Loucy (cell line): ENCODE measurements around the gene ST14.

ENCODE experiments used
- H2AFZ ChIP-seq: fragments of 200-600 bp; sonication (generic); 2 replicates; pipeline ENCODE4 v1.6.0; 2016; ENCODE audit warnings: antibody characterized with exemption, mild to moderate bottlenecking, low read length, moderate library complexity
- H3F3A ChIP-seq: fragments of 200-600 bp; 2 replicates; pipeline ENCODE4 v1.6.0; 2016; ENCODE audit warnings: antibody characterized with exemption, low read depth, mild to moderate bottlenecking
- H3K27me3 ChIP-seq: fragments of 200-600 bp; sonication (generic); 2 replicates; pipeline ENCODE4 v1.6.1; 2014; ENCODE audit warnings: low read length, mild to moderate bottlenecking; ENCODE audit not compliant: insufficient read depth, poor library complexity, severe bottlenecking
- H3K36me3 ChIP-seq: fragments of 200-600 bp; sonication (generic); 2 replicates; pipeline ENCODE4 v1.6.1; 2016; ENCODE audit warnings: low read length; ENCODE audit not compliant: insufficient read depth
- H3K4me1 ChIP-seq: fragments of 200-600 bp; sonication (generic); 2 replicates; pipeline ENCODE4 v1.5.1; 2014; ENCODE audit warnings: low read length, mild to moderate bottlenecking; ENCODE audit not compliant: insufficient read depth, poor library complexity, severe bottlenecking
- H3K4me2 ChIP-seq: fragments of 200-600 bp; sonication (generic); 2 replicates; pipeline ENCODE4 v1.6.0; 2014; ENCODE audit warnings: antibody characterized with exemption, low read length, low read depth, mild to moderate bottlenecking; ENCODE audit not compliant: poor library complexity, severe bottlenecking
- H3K4me3 ChIP-seq: fragments of 200-600 bp; sonication (generic); 2 replicates; pipeline ENCODE4 v1.5.1; 2014; ENCODE audit warnings: low read length, mild to moderate bottlenecking, mixed read lengths; ENCODE audit not compliant: poor library complexity, severe bottlenecking
- H3K79me2 ChIP-seq: fragments of 200-600 bp; sonication (generic); 2 replicates; pipeline ENCODE4 v1.6.1; 2014; ENCODE audit warnings: low read length; ENCODE audit not compliant: insufficient read depth
- H3K9ac ChIP-seq: fragments of 200-600 bp; sonication (generic); 2 replicates; pipeline ENCODE4 v1.6.0; 2014; ENCODE audit warnings: mild to moderate bottlenecking, low read depth, low read length, moderate library complexity; ENCODE audit not compliant: poor library complexity, severe bottlenecking
- H3K9me2 ChIP-seq: fragments of 200-600 bp; sonication (generic); replicated peaks from 2 replicates; pipeline ENCODE4 v1.6.1; 2016; ENCODE audit warnings: low read depth, low read length, mixed read lengths
- H3K9me3 ChIP-seq: fragments of 200-600 bp; sonication (generic); 2 replicates; pipeline ENCODE4 v1.6.1; 2014; ENCODE audit warnings: mild to moderate bottlenecking, antibody characterized with exemption, low read length, low read depth; ENCODE audit not compliant: insufficient read depth
- H4K20me1 ChIP-seq: fragments of 200-600 bp; sonication (generic); 2 replicates; pipeline ENCODE4 v1.6.0; 2014; ENCODE audit warnings: antibody characterized with exemption, low read length, mild to moderate bottlenecking; ENCODE audit not compliant: insufficient read depth, poor library complexity, severe bottlenecking
- CTCF ChIP-seq: fragments of 200-600 bp; sonication (generic); conservative IDR thresholded peaks from 2 replicates; pipeline ENCODE4 v1.5.1; 2014; ENCODE audit warnings: mild to moderate bottlenecking, antibody characterized with exemption, low read length
- EZH2phosphoT487 ChIP-seq: fragments of 200-600 bp; IDR thresholded peaks from 2 replicates; pipeline ENCODE4 v1.6.1; 2018; ENCODE audit warnings: antibody characterized with exemption, mild to moderate bottlenecking, moderate library complexity, borderline replicate concordance

ST14 gene

GRCh38 chr11:130129922-130130321, 29.7 kb upstream of the ST14 start:
- H3F3A ChIP-seq = no peaks in the 10 kb centered on the region
- H2AFZ ChIP-seq = no peak overlapping the region
- H3K4me2 ChIP-seq = no peak overlapping the region
- no peaks in the 10 kb centered on the region for H3K9me3 ChIP-seq
- no peaks in the 10 kb centered on the region for H3K9me2 ChIP-seq
- H4K20me1 ChIP-seq = no peaks in the 10 kb centered on the region
- H3K9ac ChIP-seq = no peak overlapping the region
- peaks cover 99% of the 10 kb centered on the region for H3K36me3 ChIP-seq
- H3K4me3 ChIP-seq = no peak overlapping the region
- H3K27me3 ChIP-seq = no peaks in the 10 kb centered on the region
- no peaks in the 10 kb centered on the region for H3K4me1 ChIP-seq
- no peaks in the 10 kb centered on the region; the same call in 1 of the 2 replicates for H3K79me2 ChIP-seq
- TF ChIP-seq CTCF (no peak), EZH2phosphoT487 (no peak)

GRCh38 chr11:130131961-130132850, 27.4 kb upstream of the ST14 start:
- H4K20me1 ChIP-seq = no peaks in the 10 kb centered on the region
- H3K4me2 ChIP-seq = no peak overlapping the region
- no peak overlapping the region for H3K9ac ChIP-seq
- H3F3A ChIP-seq = no peaks in the 10 kb centered on the region
- H3K27me3 ChIP-seq = no peaks in the 10 kb centered on the region
- no peaks in the 10 kb centered on the region for H3K4me1 ChIP-seq
- H3K36me3 ChIP-seq = peaks cover 99% of the 10 kb centered on the region
- TF ChIP-seq CTCF (peak; percentile 94), EZH2phosphoT487 (no peak)
- no peaks in the 10 kb centered on the region for H3K9me2 ChIP-seq
- no peak overlapping the region for H2AFZ ChIP-seq
- no peaks in the 10 kb centered on the region for H3K79me2 ChIP-seq
- H3K9me3 ChIP-seq = no peaks in the 10 kb centered on the region
- no peak overlapping the region for H3K4me3 ChIP-seq

GRCh38 chr11:130133716-130134115, 25.9 kb upstream of the ST14 start:
- TF ChIP-seq EZH2phosphoT487 = no peak
- TF ChIP-seq CTCF = no peak
- Histone ChIP-seq H3K9me2 (no peaks in the 10 kb centered on the region), H3K27me3 (no peaks in the 10 kb centered on the region), H2AFZ (no peak overlapping the region), H4K20me1 (no peaks in the 10 kb centered on the region), H3K9me3 (no peaks in the 10 kb centered on the region), H3K79me2 (no peaks in the 10 kb centered on the region), H3K4me1 (no peaks in the 10 kb centered on the region), H3K4me3 (no peak overlapping the region), H3F3A (no peaks in the 10 kb centered on the region), H3K36me3 (peaks cover 95% of the 10 kb centered on the region; the same call in 1 of the 2 replicates), H3K4me2 (no peak overlapping the region), H3K9ac (no peak overlapping the region)
